IMR-90 (cell line): ENCODE measurements around the gene ZNF132.

Experiments used
- CEBPB ChIP-seq: IDR thresholded peaks from 2 replicates; pipeline ENCODE4 v1.6.1; 2012; ENCODE audit warnings: low read depth, low read length, improper control_type of control experiment
- CTCF ChIP-seq: conservative IDR thresholded peaks from 2 replicates; pipeline ENCODE4 v1.5.1; 2012; ENCODE audit warnings: mild to moderate bottlenecking, low read depth, low read length, improper control_type of control experiment
- MXI1 ChIP-seq: IDR thresholded peaks from 2 replicates; pipeline ENCODE4 v1.6.1; 2012; ENCODE audit warnings: low read depth, mild to moderate bottlenecking, low read length, moderate library complexity, borderline replicate concordance
- POLR2A ChIP-seq: IDR thresholded peaks from 2 replicates; pipeline ENCODE4 v1.6.1; 2012; ENCODE audit warnings: mild to moderate bottlenecking, low read depth, low read length
- RAD21 ChIP-seq: IDR thresholded peaks from 2 replicates; pipeline ENCODE4 v1.6.1; 2012; ENCODE audit warnings: low read length, improper control_type of control experiment
- RCOR1 ChIP-seq: IDR thresholded peaks from 2 replicates; pipeline ENCODE4 v1.6.1; 2012; ENCODE audit warnings: mild to moderate bottlenecking, low read length, improper control_type of control experiment; ENCODE audit not compliant: insufficient replicate concordance

- TF ChIP-seq RAD21 (no peak), POLR2A (no peak), CTCF (no peak), RCOR1 (no peak), MXI1 (no peak), CEBPB (no peak)
These were observed 40.0 kb upstream of the ZNF132 start for GRCh38 chr19:58479736-58480480.
